ENCODE data around the gene PSMB7.

PSMB7 gene

DNA sequence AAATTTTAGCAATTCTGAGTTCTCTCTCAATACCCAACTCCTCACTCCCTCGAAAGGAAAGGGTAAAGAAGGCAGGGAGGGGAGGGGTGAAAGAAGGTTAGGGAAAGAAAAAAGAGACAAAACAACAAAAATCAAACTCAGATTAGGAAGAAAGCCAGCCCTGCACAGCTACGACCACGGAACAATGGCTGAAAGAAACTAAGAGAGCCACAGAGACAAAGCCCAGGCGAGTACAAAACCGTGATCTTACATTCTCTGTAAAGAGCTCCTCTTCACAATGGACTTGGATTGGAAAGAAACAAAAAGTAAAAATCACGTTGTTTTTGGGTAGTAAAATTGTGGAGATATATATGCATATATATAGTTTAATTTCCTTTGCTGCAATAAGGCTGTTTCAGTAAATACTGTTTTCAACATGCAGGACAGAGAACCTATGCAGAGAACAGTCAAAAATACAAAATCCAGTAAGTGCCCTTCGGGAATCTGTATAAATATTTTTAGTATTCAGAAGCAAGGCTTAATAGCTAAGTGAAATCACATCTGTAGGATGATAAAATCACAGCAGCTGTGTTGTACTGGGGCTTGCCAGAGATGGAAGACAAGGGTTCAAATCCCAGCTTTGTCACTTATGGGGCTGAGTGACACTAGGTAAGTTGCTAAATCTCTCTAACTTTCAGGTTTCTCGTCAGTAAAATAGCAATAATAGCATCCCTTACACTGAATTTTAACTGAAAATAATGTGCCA is 16.9 kb downstream of the PSMB7 start:
- H3K4me3 ChIP-seq (ENCODE audit: low read length), result no peak overlapping the region
- DNase-seq (ENCODE audit: low read depth), result no peak
- TF ChIP-seq, protein P1, sequence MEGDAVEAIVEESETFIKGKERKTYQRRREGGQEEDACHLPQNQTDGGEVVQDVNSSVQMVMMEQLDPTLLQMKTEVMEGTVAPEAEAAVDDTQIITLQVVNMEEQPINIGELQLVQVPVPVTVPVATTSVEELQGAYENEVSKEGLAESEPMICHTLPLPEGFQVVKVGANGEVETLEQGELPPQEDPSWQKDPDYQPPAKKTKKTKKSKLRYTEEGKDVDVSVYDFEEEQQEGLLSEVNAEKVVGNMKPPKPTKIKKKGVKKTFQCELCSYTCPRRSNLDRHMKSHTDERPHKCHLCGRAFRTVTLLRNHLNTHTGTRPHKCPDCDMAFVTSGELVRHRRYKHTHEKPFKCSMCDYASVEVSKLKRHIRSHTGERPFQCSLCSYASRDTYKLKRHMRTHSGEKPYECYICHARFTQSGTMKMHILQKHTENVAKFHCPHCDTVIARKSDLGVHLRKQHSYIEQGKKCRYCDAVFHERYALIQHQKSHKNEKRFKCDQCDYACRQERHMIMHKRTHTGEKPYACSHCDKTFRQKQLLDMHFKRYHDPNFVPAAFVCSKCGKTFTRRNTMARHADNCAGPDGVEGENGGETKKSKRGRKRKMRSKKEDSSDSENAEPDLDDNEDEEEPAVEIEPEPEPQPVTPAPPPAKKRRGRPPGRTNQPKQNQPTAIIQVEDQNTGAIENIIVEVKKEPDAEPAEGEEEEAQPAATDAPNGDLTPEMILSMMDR (conservative IDR thresholded peaks at IDR 0.05; ENCODE audit: low read depth, low read length), result no peak

DNA sequence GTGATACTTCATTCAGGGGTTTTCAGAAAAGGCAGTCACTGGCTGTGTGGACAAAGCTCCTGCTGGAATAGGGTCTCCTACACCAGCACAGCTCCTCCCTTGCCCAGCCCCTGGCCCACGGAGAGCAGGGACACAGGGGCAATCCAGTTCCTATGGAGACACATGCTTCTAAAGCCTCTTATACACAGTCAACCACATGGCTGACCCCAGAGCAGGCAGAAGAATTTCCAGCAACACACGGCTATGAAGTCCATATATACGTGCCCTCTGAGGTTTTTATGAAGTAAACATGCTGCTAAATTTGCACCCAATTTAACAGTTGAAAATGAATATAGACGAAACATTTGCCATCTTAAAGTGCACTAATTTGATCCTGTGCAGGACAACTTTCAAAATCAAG is 19.4 kb downstream of the PSMB7 start:
- TF ChIP-seq, protein P1 (conservative IDR thresholded peaks at IDR 0.05; ENCODE audit: low read depth, low read length), result no peak
- no peak for DNase-seq (ENCODE audit: low read depth)

DNA sequence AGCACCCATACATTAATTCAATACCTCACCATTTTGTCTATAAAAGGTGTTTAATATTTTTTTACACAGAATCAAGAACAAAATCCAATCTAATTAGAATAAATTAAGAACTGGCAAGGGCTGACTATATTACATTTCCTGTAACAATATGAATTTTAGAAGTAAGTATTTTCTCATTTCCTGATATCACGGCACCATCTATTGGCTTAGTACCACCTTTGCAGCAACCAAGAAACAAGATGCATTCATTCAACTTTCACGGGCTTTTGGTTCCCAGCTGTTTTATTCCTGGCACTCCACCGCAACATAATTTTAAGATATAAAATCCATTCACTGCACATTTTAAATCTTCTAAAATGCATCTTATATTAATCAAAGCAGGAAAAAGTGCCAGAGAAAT is 20.6 kb downstream of the PSMB7 start:
- DNase-seq (ENCODE audit: low read depth), result no peak
- no peak overlapping the region for H3K4me3 ChIP-seq (ENCODE audit: low read length)
- TF ChIP-seq, protein P1 (conservative IDR thresholded peaks at IDR 0.05; ENCODE audit: low read depth, low read length), result no peak

More for the DNA sequence above, 19.4 kb downstream of the PSMB7 start:
- no peak overlapping the region for H3K4me3 ChIP-seq (ENCODE audit: low read length)

DNA sequence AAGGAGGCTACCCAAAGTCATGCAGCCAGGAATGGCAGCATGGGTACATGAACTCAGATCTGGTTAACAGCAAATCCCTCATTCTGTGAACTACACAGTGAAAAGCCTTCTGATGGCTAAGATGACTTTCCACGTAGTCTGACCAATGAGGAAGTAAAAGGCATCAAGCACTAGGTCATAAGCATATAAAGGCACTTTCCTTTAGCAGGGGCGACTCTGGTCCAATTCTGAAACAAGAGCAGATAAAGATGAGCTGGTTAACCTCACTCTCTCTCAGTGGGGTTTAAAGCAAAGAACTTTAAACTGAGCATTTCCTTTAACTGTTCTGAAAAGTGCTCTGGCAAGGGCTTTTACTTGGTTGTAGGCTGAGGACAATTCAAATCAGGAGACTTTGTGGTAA is 21.1 kb downstream of the PSMB7 start:
- H3K4me3 ChIP-seq (ENCODE audit: low read length), result no peak overlapping the region
- TF ChIP-seq, protein P1 (conservative IDR thresholded peaks at IDR 0.05; ENCODE audit: low read depth, low read length), result no peak
- no peak for DNase-seq (ENCODE audit: low read depth)

DNA sequence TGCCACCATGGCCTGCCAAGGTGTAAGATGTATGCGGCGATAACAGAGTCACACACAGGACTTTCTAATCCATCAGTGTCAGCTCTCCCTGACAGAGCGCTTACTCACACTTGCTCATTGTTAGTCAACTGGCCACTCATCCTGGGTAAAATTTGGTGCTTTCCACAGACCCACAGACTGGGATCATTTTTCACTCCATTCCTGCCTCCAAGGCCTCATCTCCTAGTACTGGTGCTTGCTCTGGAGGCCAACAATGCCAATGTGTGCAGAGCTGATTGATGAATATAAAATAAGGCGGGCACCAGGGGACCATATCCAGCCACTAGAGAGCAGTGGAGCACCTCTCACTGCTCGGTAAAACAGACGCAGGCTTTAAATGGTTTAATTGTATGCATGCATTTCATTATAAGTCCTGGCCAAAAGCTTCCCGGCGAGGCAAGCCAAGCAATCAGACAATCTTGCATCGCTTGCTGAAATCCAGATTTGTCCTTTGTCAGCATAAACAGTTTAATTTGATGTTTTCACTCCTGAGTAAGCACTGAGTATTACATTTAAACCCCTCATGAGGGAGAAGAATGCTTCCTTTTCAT is 22.3 kb downstream of the PSMB7 start:
- DNase-seq (ENCODE audit: low read depth), result peak; percentile 46
- H3K4me3 ChIP-seq (ENCODE audit: low read length), result no peak overlapping the region
- TF ChIP-seq, protein P1 (conservative IDR thresholded peaks at IDR 0.05; ENCODE audit: low read depth, low read length), result peak; percentile 71

DNA sequence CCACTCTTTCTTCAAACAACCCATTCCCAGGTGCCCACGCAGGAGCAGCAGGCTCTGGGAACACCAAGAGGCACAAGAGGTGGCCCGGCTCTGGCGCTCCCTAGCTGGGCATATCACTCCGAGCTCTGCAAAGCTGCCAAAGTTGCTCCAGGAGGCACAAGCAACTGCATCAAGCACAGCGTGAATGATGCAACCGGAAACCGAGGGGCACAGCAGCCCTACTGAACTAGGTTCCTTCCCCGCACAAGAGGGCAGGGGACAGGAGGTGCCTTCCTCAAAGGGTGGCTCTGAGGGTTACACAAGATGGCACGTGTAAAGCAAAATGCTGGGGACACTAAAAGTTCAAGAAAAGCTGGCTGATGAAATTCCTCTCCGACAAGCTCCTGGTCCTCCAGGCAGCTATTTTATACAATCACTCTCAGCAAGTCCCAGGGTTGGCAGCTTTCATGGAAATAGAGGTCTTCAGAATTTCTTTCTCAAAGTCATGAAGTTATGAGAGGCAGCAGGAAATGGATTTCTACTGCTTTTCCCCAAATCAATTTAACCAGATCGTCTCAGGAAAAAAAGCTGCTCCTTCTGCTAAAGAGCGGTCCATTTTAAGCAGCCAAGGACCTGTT is 22.9 kb downstream of the PSMB7 start:
- TF ChIP-seq, protein P1 (conservative IDR thresholded peaks at IDR 0.05; ENCODE audit: low read depth, low read length), result no peak
- no peak for DNase-seq (ENCODE audit: low read depth)
- no peak overlapping the region for H3K4me3 ChIP-seq (ENCODE audit: low read length)
